Stomach smooth muscle (tissue), 2 donors: ENCODE results near the gene SHISA8.

Experiments
- H3K27ac ChIP-seq: one replicate; pipeline ENCODE4 v1.7.0; 2013; ENCODE audit warnings: mild to moderate bottlenecking, low read length, inconsistent platforms
- H3K27me3 ChIP-seq, 2 donors: one replicate each; pipeline ENCODE4 v1.7.0; 2013; ENCODE audit warnings: low read length in 2 of 2; ENCODE audit not compliant: insufficient read depth in 2 of 2, control insufficient read depth in 1 of 2
- H3K36me3 ChIP-seq, 2 donors: one replicate each; pipeline ENCODE4 v1.7.0; 2013; ENCODE audit warnings: low read length in 2 of 2; ENCODE audit not compliant: control insufficient read depth in 2 of 2, insufficient read depth in 2 of 2
- H3K4me1 ChIP-seq: one replicate; pipeline ENCODE4 v1.7.0; 2013; ENCODE audit warnings: low read length; ENCODE audit not compliant: control insufficient read depth, insufficient read depth
- H3K4me3 ChIP-seq, 2 donors: one replicate each; pipeline ENCODE4 v1.7.0; 2013; ENCODE audit warnings: low read length in 2 of 2
- H3K9ac ChIP-seq, 2 donors: one replicate each; pipeline ENCODE4 v1.7.0; 2013; ENCODE audit warnings: low read length in 2 of 2, mild to moderate bottlenecking in 1 of 2
- H3K9me3 ChIP-seq, 2 donors: one replicate each; pipeline ENCODE4 v1.7.0; 2013; ENCODE audit warnings: low read length in 2 of 2; ENCODE audit not compliant: control insufficient read depth in 2 of 2
- donor health status: healthy.
- donor health status: Pancreatic carcinoma.

SHISA8 gene

GRCh38 chr22:41911001-41911611 is 3.8 kb downstream of the SHISA8 start:
- H3K36me3 ChIP-seq, result no peaks in the 10 kb centered on the region
- no peak overlapping the region for H3K27ac ChIP-seq
- H3K27me3 ChIP-seq, result peaks cover 40 to 62% of the 10 kb centered on the region in 2 donors
- no peaks in the 10 kb centered on the region for H3K9me3 ChIP-seq
- H3K9ac ChIP-seq, result no peak overlapping the region
- peaks cover 36% of the 10 kb centered on the region for H3K4me1 ChIP-seq
- peak overlapping the region in 1 of 2 donors; percentile 61 for H3K4me3 ChIP-seq

- peaks cover 32 to 54% of the 10 kb centered on the region in 2 donors for H3K27me3 ChIP-seq
- peaks cover 34% of the 10 kb centered on the region for H3K4me1 ChIP-seq
- no peaks in the 10 kb centered on the region for H3K9me3 ChIP-seq
- H3K4me3 ChIP-seq, result peak overlapping the region; percentile 43 to 61
- no peak overlapping the region for H3K27ac ChIP-seq
- no peak overlapping the region for H3K9ac ChIP-seq
- peaks cover under 1 to 3% of the 10 kb centered on the region in 2 donors for H3K36me3 ChIP-seq
These were observed 4.5 kb downstream of the SHISA8 start for GRCh38 chr22:41910050-41911000.

- Histone ChIP-seq H3K9me3 (no peaks in the 10 kb centered on the region), H3K36me3 (peaks cover 5 to 9% of the 10 kb centered on the region in 2 donors), H3K9ac (no peak overlapping the region), H3K4me3 (peak overlapping the region in 1 of 2 donors; percentile 61), H3K27ac (no peak overlapping the region), H3K27me3 (peaks cover 29 to 46% of the 10 kb centered on the region in 2 donors), H3K4me1 (peaks cover 28% of the 10 kb centered on the region)
These were observed 5.4 kb downstream of the SHISA8 start for GRCh38 chr22:41909310-41910049.

- Histone ChIP-seq H3K4me3 (no peak overlapping the region), H3K4me1 (peaks cover 23% of the 10 kb centered on the region), H3K36me3 (peaks cover 9 to 12% of the 10 kb centered on the region in 2 donors), H3K9ac (no peak overlapping the region), H3K9me3 (no peaks in the 10 kb centered on the region), H3K27ac (no peak overlapping the region), H3K27me3 (peaks cover 27 to 40% of the 10 kb centered on the region in 2 donors)
These were observed 6.2 kb downstream of the SHISA8 start for GRCh38 chr22:41908411-41909309.

DNA sequence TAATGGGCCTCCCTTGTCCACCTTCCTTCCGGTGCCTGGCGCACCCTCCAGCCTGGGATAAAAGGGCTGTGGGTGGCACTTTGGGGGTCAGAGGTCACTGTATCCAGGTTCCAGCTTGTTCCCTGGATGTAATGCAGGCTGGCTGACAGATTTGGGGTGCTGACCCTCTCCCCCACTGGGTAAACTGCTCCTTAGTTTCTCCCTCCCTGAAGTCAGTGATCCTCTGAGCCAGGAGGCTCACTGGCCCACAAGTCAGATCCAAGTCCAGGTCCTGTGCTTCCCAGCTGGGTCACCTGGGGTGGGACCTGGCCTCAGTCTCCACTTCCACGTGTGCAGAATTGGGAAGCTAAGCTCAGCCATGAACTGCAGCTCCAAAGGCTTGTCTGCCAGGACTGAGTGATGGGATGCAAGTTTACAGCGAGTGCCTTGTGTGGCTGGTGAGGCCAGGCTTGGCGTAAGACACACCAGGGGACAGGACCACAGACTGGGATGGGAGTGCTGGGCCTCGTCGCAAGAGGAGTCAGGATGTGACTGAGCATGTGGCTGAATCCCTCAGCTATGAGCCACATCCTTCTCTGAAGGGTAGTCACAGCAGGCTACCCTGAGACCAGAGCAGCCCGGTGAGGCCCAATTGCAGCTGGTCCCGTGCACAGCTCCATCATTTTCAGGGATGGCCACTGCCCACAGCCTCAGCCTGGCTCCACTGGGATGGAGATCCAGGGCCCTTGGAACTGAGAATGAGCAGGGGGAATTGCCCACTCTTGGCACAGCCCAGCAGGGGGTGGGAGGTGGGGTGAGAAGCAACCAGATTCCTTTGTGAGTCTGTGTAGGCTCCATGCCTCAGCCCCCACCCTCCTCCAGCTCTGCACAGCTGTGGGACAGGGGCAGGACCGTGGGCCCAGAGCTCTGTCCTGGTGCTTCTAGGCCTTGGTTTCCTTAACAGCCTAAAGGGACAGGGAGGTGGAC is 7.2 kb downstream of the SHISA8 start:
- H3K36me3 ChIP-seq, result peaks cover 15 to 20% of the 10 kb centered on the region in 2 donors
- H3K27ac ChIP-seq, result no peak overlapping the region
- peaks cover 23% of the 10 kb centered on the region for H3K4me1 ChIP-seq
- H3K4me3 ChIP-seq, result no peak overlapping the region
- no peak overlapping the region for H3K9ac ChIP-seq
- no peaks in the 10 kb centered on the region for H3K9me3 ChIP-seq
- H3K27me3 ChIP-seq, result peaks cover 19 to 32% of the 10 kb centered on the region in 2 donors

DNA sequence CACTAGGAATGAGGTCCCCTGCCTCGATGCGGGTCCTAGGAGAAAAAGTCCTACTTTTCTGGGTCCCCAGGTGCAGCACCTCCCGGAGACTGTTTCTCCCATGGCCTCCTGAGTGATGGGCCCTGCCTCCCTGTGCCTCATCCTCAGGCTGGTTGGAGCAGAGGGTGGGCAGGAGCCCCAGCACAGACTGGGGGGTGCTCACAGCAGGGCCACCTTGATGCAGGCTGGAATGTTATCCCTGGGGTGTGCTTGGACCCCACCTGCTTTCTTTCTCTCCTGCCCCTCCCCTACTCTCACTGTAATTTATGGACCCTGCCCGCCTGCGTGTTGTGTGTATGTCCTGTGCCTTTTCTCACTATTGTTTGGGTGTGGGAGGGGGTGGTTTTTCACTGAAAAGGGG is 8.1 kb downstream of the SHISA8 start:
- peaks cover 23% of the 10 kb centered on the region for H3K4me1 ChIP-seq
- no peak overlapping the region for H3K27ac ChIP-seq
- H3K36me3 ChIP-seq, result peaks cover 20% of the 10 kb centered on the region in 2 donors
- peaks cover 10 to 23% of the 10 kb centered on the region in 2 donors for H3K27me3 ChIP-seq
- H3K9me3 ChIP-seq, result no peaks in the 10 kb centered on the region
- H3K4me3 ChIP-seq, result no peak overlapping the region
- no peak overlapping the region for H3K9ac ChIP-seq

DNA sequence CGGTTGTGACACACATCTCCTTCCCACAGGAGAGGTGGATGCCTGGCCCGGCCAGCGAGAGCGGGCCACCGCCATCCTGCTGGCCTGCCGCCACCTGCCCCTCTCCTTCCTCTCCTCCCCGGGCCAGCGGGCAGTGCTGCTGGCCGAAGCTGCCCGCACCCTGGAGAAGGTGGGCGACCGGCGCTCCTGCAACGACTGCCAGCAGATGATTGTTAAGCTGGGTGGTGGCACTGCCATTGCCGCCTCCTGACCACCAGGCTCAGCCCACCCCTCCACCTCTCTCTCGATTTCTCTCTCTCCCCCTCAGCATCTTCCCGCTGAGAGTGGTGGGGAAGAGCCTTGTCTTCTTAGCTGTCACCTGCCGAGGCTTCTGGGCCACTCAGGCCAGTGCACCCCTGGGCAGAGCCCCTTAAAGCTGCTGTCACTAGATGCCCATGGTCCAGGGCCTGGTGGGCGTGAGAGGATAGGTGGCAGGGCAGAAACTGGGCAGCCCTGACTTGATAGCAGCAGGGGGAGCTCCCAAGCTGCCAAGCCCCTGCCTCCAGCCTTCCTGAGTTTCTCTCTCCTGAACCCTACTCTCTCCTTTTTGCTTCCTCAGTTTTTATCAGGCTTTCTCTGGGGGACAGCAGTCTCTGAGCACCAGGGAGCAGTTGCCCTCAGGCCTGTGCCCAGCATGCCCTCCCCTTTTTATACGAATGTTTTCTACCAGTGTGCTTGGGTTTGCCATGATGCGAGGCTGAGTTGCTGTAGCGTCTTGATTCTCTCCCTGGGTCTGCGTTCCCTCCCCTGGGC is 9.3 kb downstream of the SHISA8 start:
- peaks cover 20 to 29% of the 10 kb centered on the region in 2 donors for H3K36me3 ChIP-seq
- H3K4me1 ChIP-seq, result peaks cover 15% of the 10 kb centered on the region

DNA sequence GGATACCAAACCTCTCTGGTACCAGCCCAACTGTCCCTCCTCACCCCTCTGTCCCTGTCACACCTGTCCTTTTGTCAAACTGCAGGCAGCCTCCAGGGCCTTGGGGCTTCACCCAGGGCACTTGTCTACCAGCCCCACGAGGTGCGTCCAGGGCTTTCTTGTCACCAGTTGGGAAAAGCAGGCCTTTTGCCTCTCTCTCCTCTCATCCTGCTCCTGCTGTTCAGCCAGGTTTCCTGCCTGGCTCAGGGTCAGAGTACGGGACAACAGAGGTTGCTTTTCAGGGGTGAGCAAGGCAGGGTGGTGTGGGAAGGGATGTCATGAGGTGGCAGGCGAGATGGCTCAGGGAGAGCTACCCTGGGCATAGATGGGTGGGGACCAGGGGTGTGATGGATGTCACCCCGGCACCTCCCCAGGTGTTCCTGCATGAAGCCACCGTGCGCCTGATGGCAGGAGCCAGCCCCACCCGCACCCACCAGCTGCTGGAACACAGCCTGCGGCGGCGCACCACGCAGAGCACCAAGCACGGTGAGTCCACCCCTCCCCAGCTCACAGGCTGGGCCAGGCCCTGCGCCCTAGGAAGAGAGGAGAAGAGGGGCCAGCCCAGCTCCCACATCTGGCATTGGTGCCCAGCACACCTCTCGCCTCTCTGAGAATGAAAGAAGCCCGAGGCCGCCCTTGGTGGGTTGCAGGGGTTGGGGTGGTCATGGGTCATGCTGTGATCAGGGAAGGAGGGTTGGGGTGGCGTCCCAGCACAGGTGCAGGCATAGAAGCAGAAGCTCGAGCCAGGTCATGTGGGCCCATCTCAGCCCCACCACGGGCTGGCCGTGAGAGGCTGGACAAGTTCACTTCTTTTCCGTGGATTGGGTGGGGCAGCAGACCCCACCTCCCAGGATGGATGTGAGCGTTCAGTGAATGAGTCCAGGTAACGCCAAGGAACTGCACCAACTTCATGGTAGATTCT is 10.1 kb downstream of the SHISA8 start:
- no peak overlapping the region for H3K9ac ChIP-seq
- peaks cover 28 to 37% of the 10 kb centered on the region in 2 donors for H3K36me3 ChIP-seq
- no peaks in the 10 kb centered on the region for H3K9me3 ChIP-seq
- no peak overlapping the region for H3K4me3 ChIP-seq
- peaks cover 2 to 5% of the 10 kb centered on the region in 2 donors for H3K27me3 ChIP-seq
- peaks cover 7% of the 10 kb centered on the region for H3K4me1 ChIP-seq
- no peak overlapping the region for H3K27ac ChIP-seq

More for the DNA sequence above, 9.3 kb downstream of the SHISA8 start:
- no peaks in the 10 kb centered on the region for H3K9me3 ChIP-seq
- H3K4me3 ChIP-seq, result no peak overlapping the region
- no peak overlapping the region for H3K27ac ChIP-seq
- H3K27me3 ChIP-seq, result peaks cover 2 to 14% of the 10 kb centered on the region in 2 donors
- no peak overlapping the region for H3K9ac ChIP-seq
